Progenitor cell of endocrine pancreas (in vitro differentiated cells): ENCODE data around the gene RPS6KL1. TPM values are rescaled to one million over a fixed set of nuclear protein-coding genes. Genes with fewer than 3 reads are reported as not detected.

Experiments
- DNase-seq: peaks from one replicate; pipeline ENCODE4 v3.0.0; 2021; ENCODE audit warnings: low spot score; ENCODE audit not compliant: unreplicated experiment
- H3K27ac Mint-ChIP-seq: 2 replicates; pipeline ENCODE4 v1.8.0; 2021; ENCODE audit warnings: mild to moderate bottlenecking, moderate library complexity, mixed read lengths
- H3K27me3 Mint-ChIP-seq: 2 replicates; pipeline ENCODE4 v1.8.0; 2021; ENCODE audit warnings: mixed read lengths
- H3K36me3 Mint-ChIP-seq: 2 replicates; pipeline ENCODE4 v1.8.0; 2022; ENCODE audit warnings: mixed read lengths; ENCODE audit not compliant: insufficient read depth
- H3K4me1 Mint-ChIP-seq: 2 replicates; pipeline ENCODE4 v1.8.0; 2021; ENCODE audit warnings: low read depth, mixed read lengths
- H3K4me3 Mint-ChIP-seq: 2 replicates; pipeline ENCODE4 v1.8.0; 2021; ENCODE audit warnings: low read depth, mild to moderate bottlenecking, moderate library complexity, mixed read lengths
- H3K9me3 Mint-ChIP-seq: 2 replicates; pipeline ENCODE4 v1.8.0; 2021; ENCODE audit warnings: low read depth, mixed read lengths
- total RNA-seq: library from RNA; stranded (reverse); gene quantifications from 2 replicates; pipeline ENCODE4 v1.2.1, GENCODE V29; 2021
- TF ChIP-seq, protein P1 (sequence below): fragments of 200-600 bp; sonication (generic); IDR thresholded peaks from one replicate; pipeline ENCODE4 v1.5.0; 2021; ENCODE audit warnings: antibody characterized with exemption, mild to moderate bottlenecking; ENCODE audit not compliant: unreplicated experiment

RPS6KL1 gene
- total RNA-seq, 1 donor from 2014 or later: 3.5 TPM

DNA sequence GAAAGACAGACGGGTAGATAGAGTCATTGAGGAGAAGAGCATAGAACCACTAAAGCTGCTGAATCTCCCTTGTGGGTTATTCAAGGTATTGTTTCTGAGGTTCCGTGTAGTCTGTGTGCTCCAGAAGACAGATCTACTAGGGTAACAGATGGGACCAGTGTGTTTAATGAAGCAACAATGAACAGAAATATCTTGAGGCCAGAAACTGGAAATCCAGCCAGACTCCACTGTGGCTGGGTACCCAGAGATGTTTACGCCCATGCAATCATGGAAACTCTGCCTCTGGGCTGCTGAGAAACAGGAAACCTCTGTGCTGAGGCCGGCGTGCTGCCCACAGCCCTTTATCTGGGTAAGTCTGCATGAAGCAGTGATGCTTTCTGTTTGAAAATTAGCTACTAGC lies 55.4 kb downstream of the RPS6KL1 start:
- Mint-ChIP-seq H3K9me3 (no peaks in the 10 kb centered on the region), H3K27me3 (peaks cover 24% of the 10 kb centered on the region), H3K4me1 (no peaks in the 10 kb centered on the region), H3K27ac (no peak overlapping the region), H3K4me3 (no peak overlapping the region), H3K36me3 (no peaks in the 10 kb centered on the region)
- DNase-seq: no peak
- TF ChIP-seq, protein P1, sequence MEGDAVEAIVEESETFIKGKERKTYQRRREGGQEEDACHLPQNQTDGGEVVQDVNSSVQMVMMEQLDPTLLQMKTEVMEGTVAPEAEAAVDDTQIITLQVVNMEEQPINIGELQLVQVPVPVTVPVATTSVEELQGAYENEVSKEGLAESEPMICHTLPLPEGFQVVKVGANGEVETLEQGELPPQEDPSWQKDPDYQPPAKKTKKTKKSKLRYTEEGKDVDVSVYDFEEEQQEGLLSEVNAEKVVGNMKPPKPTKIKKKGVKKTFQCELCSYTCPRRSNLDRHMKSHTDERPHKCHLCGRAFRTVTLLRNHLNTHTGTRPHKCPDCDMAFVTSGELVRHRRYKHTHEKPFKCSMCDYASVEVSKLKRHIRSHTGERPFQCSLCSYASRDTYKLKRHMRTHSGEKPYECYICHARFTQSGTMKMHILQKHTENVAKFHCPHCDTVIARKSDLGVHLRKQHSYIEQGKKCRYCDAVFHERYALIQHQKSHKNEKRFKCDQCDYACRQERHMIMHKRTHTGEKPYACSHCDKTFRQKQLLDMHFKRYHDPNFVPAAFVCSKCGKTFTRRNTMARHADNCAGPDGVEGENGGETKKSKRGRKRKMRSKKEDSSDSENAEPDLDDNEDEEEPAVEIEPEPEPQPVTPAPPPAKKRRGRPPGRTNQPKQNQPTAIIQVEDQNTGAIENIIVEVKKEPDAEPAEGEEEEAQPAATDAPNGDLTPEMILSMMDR: no peak

DNA sequence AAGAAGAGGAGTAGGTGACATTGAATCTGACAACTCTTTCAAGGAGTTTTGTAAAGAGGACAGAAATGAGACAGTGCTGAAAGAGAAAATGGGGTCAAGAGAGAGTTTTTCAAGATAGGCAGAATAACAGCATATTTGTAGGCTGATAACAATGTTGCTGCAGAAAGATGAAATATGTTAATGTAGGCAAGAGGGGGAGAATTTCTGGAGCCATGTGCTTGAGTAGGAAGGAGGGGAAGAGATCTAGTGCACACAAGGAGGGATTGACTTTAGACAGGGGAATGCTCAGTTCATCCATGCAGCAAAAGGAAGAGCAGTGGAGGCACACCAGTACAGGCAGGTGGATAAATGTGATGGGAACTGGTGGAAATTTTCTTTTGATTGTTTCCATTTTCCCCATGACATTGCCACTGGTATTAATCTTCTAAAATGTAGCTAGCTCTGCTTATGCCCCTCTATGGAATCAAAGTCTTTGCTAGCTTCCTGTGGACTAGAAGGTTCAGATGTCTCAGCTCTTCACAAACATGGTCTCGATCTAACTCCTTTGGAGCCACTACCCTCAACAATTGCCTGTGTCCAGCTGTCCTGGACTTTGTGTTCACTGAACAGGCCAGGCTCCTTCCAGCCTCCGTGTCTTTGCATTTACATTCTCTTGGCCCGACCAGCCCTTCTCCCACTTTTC lies 56.2 kb downstream of the RPS6KL1 start:
- H3K27ac Mint-ChIP-seq: no peak overlapping the region
- H3K4me3 Mint-ChIP-seq: no peak overlapping the region
- H3K36me3 Mint-ChIP-seq: no peaks in the 10 kb centered on the region
- no peak for DNase-seq
- H3K27me3 Mint-ChIP-seq: peaks cover 24% of the 10 kb centered on the region
- TF ChIP-seq, protein P1: no peak
- no peaks in the 10 kb centered on the region for H3K4me1 Mint-ChIP-seq
- no peaks in the 10 kb centered on the region for H3K9me3 Mint-ChIP-seq

DNA sequence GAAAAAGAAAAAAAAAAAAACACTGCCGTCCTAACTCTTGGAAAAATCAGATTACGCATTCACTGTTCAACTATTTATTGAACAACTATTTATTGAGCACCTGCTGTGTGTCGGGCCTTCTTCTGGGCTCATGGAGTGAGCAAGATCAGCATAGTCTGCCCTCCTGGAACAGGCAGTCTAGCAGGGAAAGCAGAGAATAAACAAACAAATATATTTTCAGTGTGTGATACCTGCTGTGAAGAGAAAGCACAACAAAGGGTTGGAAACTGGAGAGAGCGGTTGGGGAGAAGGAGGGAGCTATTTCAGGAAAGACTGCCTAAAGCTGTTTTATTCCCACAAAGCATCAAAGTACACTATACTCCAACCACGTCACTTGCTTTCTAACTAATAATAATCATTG lies 57.9 kb downstream of the RPS6KL1 start:
- no peaks in the 10 kb centered on the region for H3K4me1 Mint-ChIP-seq
- H3K36me3 Mint-ChIP-seq: no peaks in the 10 kb centered on the region
- DNase-seq: no peak
- H3K27me3 Mint-ChIP-seq: peaks cover 24% of the 10 kb centered on the region
- no peaks in the 10 kb centered on the region for H3K9me3 Mint-ChIP-seq
- H3K4me3 Mint-ChIP-seq: no peak overlapping the region
- TF ChIP-seq, protein P1: no peak
- no peak overlapping the region for H3K27ac Mint-ChIP-seq

DNA sequence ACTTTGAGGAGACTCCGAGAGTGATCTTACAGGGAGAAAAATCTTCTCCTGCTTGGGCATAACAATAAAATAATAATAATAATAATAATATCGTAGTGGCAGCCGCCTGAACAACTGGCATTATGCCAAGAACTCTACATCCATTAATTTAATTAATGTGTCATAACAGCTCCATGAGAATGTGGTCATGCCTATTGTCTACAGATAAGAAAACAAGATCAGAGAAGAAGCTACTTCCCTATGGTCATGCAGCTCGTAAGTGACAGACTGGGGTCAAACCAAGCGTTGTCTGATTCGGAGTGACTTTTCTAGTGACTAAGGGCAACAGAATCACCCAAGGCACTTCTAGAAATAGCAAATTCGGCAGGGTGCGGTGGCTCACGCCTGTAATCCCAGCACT lies 58.9 kb downstream of the RPS6KL1 start:
- no peak for DNase-seq

DNA sequence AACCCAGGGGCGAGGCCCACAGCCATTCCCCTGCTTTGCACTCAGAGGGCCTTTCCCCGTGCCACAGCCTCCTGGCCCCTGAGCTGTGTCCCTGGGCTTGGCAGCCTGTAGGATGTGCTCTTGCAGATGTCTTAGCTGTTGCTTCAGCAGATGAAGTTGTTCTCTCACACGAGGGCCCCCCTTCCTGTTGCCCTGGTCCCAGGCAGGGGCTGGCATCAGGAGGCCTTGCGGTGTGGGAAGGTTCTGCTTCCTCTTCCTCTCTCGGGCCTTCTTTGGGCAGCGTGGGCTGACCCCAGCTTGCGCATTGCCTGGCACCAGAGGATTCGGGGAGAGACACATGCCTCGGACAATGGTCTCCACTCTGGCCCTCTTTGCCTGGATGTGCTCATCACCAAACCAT lies 59.8 kb downstream of the RPS6KL1 start:
- no peaks in the 10 kb centered on the region for H3K9me3 Mint-ChIP-seq

More for the DNA sequence above, 58.9 kb downstream of the RPS6KL1 start:
- H3K27ac Mint-ChIP-seq: no peak overlapping the region
- peaks cover 24% of the 10 kb centered on the region for H3K27me3 Mint-ChIP-seq
- no peaks in the 10 kb centered on the region for H3K4me1 Mint-ChIP-seq
- TF ChIP-seq, protein P1: no peak
- H3K4me3 Mint-ChIP-seq: no peak overlapping the region
- H3K9me3 Mint-ChIP-seq: no peaks in the 10 kb centered on the region
- H3K36me3 Mint-ChIP-seq: no peaks in the 10 kb centered on the region

More for the DNA sequence above, 59.8 kb downstream of the RPS6KL1 start:
- Mint-ChIP-seq H3K27ac (no peak overlapping the region), H3K27me3 (peaks cover 24% of the 10 kb centered on the region), H3K4me1 (no peaks in the 10 kb centered on the region), H3K4me3 (no peak overlapping the region), H3K36me3 (no peaks in the 10 kb centered on the region)
- TF ChIP-seq, protein P1: no peak
- no peak for DNase-seq
